Panc1 (cell line): ENCODE measurements around the gene RYK.

ENCODE experiments used
- POLR2AphosphoS5 ChIP-seq: IDR thresholded peaks from 2 replicates; pipeline ENCODE4 v1.6.1; 2012; ENCODE audit warnings: mild to moderate bottlenecking, low read depth, low read length, moderate library complexity
- TF ChIP-seq, protein P1 (sequence below), 2 experiments: IDR thresholded peaks; 2 replicates each; pipeline ENCODE4 v1.6.1; 2011 to 2012; ENCODE audit warnings: low read depth in 2 of 2, control low read depth in 1 of 2, low read length in 1 of 2, mild to moderate bottlenecking in 1 of 2, moderate library complexity in 1 of 2; ENCODE audit not compliant: insufficient read depth in 1 of 2
- TF ChIP-seq, protein P2 (sequence below): fragments of 450-650 bp; IDR thresholded peaks from 2 replicates; pipeline ENCODE4 v1.5.1; 2017; ENCODE audit warnings: mild to moderate bottlenecking

DNA sequence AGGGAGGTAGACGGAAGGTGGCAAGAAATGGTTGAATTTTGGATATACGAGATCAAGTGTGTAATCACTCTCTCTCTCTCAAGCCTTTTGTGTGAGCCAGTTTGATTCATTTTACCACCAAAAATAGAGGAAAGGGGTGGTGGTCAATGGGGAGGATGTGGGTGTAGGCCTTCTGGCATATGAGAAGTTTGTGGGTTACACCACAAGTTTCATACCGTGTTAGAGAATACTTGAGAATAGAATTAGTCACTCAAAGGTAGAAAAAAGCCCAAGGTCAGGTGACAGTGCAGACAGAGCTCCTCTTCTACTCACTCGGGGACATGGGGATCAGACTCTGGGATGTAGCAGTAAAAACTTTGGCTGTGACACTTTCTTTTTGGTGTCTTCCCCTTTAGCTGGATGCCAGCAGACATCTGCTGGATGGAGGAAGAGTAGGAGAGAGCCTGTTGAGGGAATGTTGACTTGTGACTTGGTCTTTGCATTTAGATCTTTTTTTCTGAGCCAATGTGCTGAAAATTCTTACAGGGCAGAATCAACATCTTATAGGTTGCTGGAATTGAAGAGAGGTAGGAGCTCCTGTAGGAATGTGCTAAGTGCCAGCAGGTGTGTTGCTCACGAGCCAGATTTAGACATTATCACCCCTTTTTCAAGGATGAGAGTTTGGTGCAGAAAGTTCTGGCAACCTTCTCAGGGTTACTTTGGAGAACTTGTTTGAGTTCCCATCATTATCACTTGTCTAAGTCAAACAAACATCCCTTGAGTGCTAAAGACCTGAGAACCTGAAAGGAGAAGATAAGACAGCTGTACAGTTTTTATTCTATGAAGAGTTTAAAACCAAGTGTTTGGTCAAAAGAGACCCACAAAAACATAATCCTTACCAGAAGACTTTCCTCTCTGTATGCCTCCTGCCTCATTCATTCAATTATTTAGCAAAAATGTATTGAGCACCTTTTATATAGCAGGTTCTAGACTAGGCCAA lies 43.9 kb upstream of the RYK start:
- TF ChIP-seq, protein P1, sequence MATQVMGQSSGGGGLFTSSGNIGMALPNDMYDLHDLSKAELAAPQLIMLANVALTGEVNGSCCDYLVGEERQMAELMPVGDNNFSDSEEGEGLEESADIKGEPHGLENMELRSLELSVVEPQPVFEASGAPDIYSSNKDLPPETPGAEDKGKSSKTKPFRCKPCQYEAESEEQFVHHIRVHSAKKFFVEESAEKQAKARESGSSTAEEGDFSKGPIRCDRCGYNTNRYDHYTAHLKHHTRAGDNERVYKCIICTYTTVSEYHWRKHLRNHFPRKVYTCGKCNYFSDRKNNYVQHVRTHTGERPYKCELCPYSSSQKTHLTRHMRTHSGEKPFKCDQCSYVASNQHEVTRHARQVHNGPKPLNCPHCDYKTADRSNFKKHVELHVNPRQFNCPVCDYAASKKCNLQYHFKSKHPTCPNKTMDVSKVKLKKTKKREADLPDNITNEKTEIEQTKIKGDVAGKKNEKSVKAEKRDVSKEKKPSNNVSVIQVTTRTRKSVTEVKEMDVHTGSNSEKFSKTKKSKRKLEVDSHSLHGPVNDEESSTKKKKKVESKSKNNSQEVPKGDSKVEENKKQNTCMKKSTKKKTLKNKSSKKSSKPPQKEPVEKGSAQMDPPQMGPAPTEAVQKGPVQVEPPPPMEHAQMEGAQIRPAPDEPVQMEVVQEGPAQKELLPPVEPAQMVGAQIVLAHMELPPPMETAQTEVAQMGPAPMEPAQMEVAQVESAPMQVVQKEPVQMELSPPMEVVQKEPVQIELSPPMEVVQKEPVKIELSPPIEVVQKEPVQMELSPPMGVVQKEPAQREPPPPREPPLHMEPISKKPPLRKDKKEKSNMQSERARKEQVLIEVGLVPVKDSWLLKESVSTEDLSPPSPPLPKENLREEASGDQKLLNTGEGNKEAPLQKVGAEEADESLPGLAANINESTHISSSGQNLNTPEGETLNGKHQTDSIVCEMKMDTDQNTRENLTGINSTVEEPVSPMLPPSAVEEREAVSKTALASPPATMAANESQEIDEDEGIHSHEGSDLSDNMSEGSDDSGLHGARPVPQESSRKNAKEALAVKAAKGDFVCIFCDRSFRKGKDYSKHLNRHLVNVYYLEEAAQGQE (IDR thresholded peaks at IDR 0.05; ENCODE audit: insufficient read depth in 1 of 2, low read depth in 2 of 2, low read length in 1 of 2), result no peak
- TF ChIP-seq, protein P2, sequence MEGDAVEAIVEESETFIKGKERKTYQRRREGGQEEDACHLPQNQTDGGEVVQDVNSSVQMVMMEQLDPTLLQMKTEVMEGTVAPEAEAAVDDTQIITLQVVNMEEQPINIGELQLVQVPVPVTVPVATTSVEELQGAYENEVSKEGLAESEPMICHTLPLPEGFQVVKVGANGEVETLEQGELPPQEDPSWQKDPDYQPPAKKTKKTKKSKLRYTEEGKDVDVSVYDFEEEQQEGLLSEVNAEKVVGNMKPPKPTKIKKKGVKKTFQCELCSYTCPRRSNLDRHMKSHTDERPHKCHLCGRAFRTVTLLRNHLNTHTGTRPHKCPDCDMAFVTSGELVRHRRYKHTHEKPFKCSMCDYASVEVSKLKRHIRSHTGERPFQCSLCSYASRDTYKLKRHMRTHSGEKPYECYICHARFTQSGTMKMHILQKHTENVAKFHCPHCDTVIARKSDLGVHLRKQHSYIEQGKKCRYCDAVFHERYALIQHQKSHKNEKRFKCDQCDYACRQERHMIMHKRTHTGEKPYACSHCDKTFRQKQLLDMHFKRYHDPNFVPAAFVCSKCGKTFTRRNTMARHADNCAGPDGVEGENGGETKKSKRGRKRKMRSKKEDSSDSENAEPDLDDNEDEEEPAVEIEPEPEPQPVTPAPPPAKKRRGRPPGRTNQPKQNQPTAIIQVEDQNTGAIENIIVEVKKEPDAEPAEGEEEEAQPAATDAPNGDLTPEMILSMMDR, result no peak
- TF ChIP-seq POLR2AphosphoS5, result no peak
